Thoracic aorta (tissue), 2 donors: Measurements from ENCODE around the gene LRP5. TPM values are rescaled to one million over a fixed set of nuclear protein-coding genes. Genes with fewer than 3 reads are reported as not detected.

ENCODE experiments used
- ATAC-seq: fragments of 150-250 bp; one replicate; pipeline ENCODE4 v1.8.0; 2017; ENCODE audit warnings: low read depth; ENCODE audit not compliant: insufficient number of reproducible peaks, low FRiP score
- DNase-seq: peaks from one replicate; pipeline ENCODE4 v3.0.0-alpha.2; 2020; ENCODE audit warnings: low spot score
- H3K27ac ChIP-seq, 2 donors: fragments of 200-600 bp; sonication (generic); 1 replicate in 1 of 2; 2 replicates in 1 of 2; pipeline ENCODE4 v1.5.1; 2016; ENCODE audit warnings: mild to moderate bottlenecking in 2 of 2, moderate library complexity in 2 of 2
- H3K27me3 ChIP-seq: fragments of 200-600 bp; sonication (generic); replicated peaks from 2 replicates; pipeline ENCODE4 v1.6.0; 2016; ENCODE audit warnings: mild to moderate bottlenecking; ENCODE audit not compliant: insufficient read depth
- H3K36me3 ChIP-seq: fragments of 200-600 bp; sonication (generic); one replicate; pipeline ENCODE4 v1.5.1; 2016
- H3K4me1 ChIP-seq, 2 donors: fragments of 200-600 bp; sonication (generic); 1 replicate in 1 of 2; 2 replicates in 1 of 2; pipeline versions ENCODE4 v1.5.1 to v1.6.0; 2016; ENCODE audit warnings: low read depth in 2 of 2, mild to moderate bottlenecking in 1 of 2; ENCODE audit not compliant: control insufficient read depth in 1 of 2
- H3K4me3 ChIP-seq: fragments of 200-600 bp; sonication (generic); 2 replicates; pipeline ENCODE4 v1.5.1; 2016; ENCODE audit warnings: mild to moderate bottlenecking
- H3K9me3 ChIP-seq: fragments of 200-600 bp; sonication (generic); 2 replicates; pipeline ENCODE4 v1.5.1; 2016
- total RNA-seq, 2 donors: library from RNA; depleted of rRNA; stranded (reverse); fragments of >200 nt; gene quantifications; one replicate each; pipeline versions ENCODE4 v1.1.0 to v1.2.3, GENCODE V29; 2016
- TF ChIP-seq, protein P1 (sequence below): fragments of 200-600 bp; sonication (generic); IDR thresholded peaks from one replicate; pipeline ENCODE4 v1.5.1; 2019; ENCODE audit warnings: antibody characterized with exemption

Gene LRP5
- total RNA-seq, 2 donors from 2014 or later = 67.2 to 99.1 TPM

DNA sequence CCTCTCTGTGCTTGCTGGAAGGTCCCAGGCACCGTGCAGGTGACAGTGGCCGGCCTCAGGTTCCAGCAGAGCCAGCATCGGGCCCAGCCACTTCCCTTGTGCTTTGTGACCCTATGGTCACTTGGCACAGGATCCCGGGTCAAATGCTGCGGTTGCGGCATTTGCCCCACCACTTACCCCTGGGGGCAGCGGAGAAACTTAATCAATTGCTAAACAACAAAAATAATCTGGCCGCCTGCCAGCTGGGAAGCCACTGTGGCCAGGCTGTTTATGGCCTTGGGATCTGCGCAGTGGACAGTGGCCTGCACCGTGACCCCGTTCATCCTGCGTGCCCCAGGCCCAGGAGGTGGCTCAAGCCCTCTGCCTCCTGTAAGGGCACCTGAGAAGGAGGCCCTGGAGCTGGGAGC lies 65.0 kb downstream of the LRP5 start:
- ATAC-seq = no peak
- peaks cover 53 to 74% of the 10 kb centered on the region in 2 donors for H3K4me1 ChIP-seq
- DNase-seq = no peak

GRCh38 chr11:68379206-68379605 lies 66.8 kb downstream of the LRP5 start:
- Histone ChIP-seq H3K36me3 (no peaks in the 10 kb centered on the region), H3K4me1 (peaks cover 53 to 74% of the 10 kb centered on the region in 2 donors), H3K4me3 (no peak overlapping the region), H3K27ac (peak overlapping the region in 1 of 2 donors; percentile 77), H3K9me3 (no peaks in the 10 kb centered on the region), H3K27me3 (no peaks in the 10 kb centered on the region)
- ATAC-seq (no peak), DNase-seq (no peak)
- TF ChIP-seq, protein P1, sequence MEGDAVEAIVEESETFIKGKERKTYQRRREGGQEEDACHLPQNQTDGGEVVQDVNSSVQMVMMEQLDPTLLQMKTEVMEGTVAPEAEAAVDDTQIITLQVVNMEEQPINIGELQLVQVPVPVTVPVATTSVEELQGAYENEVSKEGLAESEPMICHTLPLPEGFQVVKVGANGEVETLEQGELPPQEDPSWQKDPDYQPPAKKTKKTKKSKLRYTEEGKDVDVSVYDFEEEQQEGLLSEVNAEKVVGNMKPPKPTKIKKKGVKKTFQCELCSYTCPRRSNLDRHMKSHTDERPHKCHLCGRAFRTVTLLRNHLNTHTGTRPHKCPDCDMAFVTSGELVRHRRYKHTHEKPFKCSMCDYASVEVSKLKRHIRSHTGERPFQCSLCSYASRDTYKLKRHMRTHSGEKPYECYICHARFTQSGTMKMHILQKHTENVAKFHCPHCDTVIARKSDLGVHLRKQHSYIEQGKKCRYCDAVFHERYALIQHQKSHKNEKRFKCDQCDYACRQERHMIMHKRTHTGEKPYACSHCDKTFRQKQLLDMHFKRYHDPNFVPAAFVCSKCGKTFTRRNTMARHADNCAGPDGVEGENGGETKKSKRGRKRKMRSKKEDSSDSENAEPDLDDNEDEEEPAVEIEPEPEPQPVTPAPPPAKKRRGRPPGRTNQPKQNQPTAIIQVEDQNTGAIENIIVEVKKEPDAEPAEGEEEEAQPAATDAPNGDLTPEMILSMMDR = no peak

More for the DNA sequence above, 65.0 kb downstream of the LRP5 start:
- TF ChIP-seq, protein P1 = no peak
- Histone ChIP-seq H3K27ac (peak overlapping the region; percentile 47 to 64), H3K27me3 (no peaks in the 10 kb centered on the region), H3K4me3 (no peak overlapping the region), H3K36me3 (no peaks in the 10 kb centered on the region), H3K9me3 (no peaks in the 10 kb centered on the region)

DNA sequence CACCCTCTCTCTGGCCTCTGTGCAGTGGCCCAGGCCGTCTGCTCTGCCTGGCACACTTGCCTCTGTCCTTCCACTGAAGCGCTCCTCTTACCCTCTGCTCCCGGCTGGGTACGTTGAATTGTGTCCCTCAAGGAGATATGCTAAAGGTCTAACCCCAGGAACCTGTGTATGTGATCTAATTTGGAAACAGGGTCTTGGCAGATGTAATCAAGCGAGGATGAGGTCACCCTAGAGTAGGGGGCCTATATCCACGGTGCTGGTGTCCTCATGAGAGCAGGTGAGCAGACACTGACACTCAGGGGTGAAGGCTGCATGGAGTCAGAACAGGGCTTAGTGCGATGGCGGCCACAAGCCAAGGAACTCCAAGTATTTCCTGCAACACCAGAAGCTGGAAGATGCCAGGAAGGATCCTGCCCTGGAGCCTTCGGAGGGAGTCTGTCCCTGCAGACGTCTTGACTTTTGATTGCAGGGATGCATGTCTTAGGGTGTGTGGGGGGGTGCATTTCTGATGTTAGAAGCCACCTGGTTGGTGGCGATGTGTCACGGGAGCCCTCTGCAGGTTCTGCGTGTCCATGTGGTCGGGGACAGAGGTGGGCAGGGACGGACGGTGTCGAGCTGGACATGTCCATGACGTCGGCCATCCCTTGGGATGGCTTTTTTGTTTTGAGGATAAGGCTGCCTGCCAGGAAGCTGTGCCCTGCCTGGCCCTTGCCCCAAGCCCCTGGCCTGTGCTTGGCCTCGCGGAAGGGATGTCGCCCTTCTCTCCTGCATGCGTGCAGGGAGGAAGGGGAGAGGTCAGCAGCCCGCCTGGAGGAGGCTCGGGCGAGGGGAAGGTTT lies 68.6 kb downstream of the LRP5 start:
- Histone ChIP-seq H3K4me3 (peak overlapping the region; percentile 46), H3K27me3 (no peaks in the 10 kb centered on the region), H3K36me3 (no peaks in the 10 kb centered on the region), H3K27ac (peak overlapping the region; percentile 77), H3K9me3 (no peaks in the 10 kb centered on the region), H3K4me1 (peaks cover 41 to 60% of the 10 kb centered on the region in 2 donors)
- no peak for DNase-seq
- TF ChIP-seq, protein P1 = no peak
- no peak for ATAC-seq

DNA sequence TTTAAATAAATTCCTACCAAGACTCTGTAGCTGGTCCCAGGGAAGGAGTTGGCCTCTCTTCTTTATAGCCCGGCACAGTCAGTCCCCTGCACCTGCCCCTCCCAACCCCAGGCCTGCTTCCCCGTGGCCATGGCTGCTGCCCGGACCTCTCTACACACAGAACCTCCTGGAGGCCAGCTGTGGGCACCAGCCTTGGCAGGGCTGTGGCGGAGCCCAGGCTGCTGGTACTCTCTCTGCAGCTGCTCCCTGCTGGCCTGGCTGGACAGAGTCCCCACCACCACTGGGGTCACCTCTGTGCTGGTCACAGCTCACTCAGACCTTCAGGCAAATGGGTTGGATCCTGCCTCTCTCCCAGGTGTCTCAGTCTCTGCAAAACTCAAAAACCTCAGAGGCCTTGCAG lies 69.3 kb downstream of the LRP5 start:
- no peaks in the 10 kb centered on the region for H3K9me3 ChIP-seq
- peaks cover 5% of the 10 kb centered on the region for H3K36me3 ChIP-seq
- TF ChIP-seq, protein P1 = no peak
- ATAC-seq (no peak), DNase-seq (no peak)
- H3K27me3 ChIP-seq = no peaks in the 10 kb centered on the region
- H3K4me1 ChIP-seq = peaks cover 41 to 60% of the 10 kb centered on the region in 2 donors
- H3K27ac ChIP-seq = peak overlapping the region; percentile 77
- H3K4me3 ChIP-seq = peak overlapping the region; percentile 46

DNA sequence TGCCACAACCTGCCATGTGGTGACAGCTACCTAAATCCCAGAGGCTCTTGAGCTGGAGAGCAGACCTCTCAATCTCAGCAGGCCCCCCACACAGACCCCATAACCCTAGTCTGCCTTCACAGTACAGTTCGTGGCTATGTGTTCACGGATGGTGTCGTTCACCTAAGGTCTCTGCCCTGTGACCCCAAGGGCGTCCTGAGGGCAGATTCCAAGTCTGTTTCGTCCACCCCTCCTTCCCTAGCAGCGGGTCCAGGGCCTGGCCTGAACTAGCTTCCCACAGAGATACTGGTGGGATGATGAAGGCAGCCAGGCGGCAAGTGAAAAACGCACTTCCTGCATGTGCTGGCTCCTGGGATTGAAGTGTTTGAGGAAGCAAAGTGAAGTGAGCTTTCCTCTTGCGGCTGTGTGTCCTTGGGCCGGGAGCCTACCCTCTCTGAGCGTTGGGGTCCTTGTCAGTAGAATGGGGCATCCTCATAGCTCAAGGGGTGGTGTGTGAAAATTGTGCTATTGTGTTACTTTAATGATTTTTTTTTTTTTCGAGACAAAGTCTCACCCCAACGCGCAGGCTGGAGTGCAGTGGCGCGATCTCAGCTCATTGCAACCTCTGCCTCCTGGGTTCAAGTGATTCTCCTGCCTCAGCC lies 70.1 kb downstream of the LRP5 start:
- H3K9me3 ChIP-seq = no peaks in the 10 kb centered on the region
- H3K27ac ChIP-seq = peak overlapping the region; percentile 77
- ATAC-seq (no peak), DNase-seq (no peak)
- H3K27me3 ChIP-seq = no peaks in the 10 kb centered on the region
- H3K36me3 ChIP-seq = peaks cover 9% of the 10 kb centered on the region
- H3K4me1 ChIP-seq = peaks cover 41 to 56% of the 10 kb centered on the region in 2 donors
- TF ChIP-seq, protein P1 = no peak
- H3K4me3 ChIP-seq = no peak overlapping the region
